Measurements from ENCODE around the gene WRNIP1.

GRCh38 chr6:2730353-2731107 is 34.7 kb upstream of the WRNIP1 start:
- TF ChIP-seq CTCF (IDR thresholded peaks at IDR 0.05) (no peak), POLR2A (IDR thresholded peaks at IDR 0.05) (no peak)
